ENCODE data around the gene HIPK3.
"Not testable (repeated sequence)": the region's sequence is repeated elsewhere in the genome, so short reads cannot be mapped to it uniquely, and the experiment has no call there.

DNA sequence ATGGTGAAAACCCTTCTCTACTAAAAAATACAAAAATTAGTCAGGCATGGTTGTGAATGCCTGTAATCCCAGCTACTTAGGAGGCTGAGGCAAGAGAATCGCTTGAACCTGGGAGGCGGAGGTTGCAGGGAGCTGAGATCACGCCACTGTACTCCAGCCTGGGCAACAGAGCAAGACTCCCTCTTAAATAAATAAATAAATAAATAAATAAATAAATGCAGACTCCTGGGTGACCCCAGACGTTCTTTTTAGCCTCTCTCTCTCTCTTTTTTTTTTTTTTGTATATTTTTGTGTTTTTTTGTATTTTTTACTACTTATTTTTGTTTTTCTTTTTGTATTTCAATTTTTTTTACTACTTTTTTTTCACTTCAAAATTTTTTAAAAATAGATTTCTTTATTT lies 111.3 kb downstream of the HIPK3 start:
- TF ChIP-seq POLR2A (IDR thresholded peaks at IDR 0.05), result not testable (repeated sequence)
- TF ChIP-seq, protein P1, sequence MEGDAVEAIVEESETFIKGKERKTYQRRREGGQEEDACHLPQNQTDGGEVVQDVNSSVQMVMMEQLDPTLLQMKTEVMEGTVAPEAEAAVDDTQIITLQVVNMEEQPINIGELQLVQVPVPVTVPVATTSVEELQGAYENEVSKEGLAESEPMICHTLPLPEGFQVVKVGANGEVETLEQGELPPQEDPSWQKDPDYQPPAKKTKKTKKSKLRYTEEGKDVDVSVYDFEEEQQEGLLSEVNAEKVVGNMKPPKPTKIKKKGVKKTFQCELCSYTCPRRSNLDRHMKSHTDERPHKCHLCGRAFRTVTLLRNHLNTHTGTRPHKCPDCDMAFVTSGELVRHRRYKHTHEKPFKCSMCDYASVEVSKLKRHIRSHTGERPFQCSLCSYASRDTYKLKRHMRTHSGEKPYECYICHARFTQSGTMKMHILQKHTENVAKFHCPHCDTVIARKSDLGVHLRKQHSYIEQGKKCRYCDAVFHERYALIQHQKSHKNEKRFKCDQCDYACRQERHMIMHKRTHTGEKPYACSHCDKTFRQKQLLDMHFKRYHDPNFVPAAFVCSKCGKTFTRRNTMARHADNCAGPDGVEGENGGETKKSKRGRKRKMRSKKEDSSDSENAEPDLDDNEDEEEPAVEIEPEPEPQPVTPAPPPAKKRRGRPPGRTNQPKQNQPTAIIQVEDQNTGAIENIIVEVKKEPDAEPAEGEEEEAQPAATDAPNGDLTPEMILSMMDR (IDR thresholded peaks at IDR 0.05 in 4 of 5, conservative IDR thresholded peaks at IDR 0.05 in 1 of 5), result not testable (repeated sequence)

All from gastrocnemius medialis (tissue), 4 donors.